ENCODE results near the gene KRTAP9-1. TPM values are rescaled to one million over a fixed set of nuclear protein-coding genes. Genes with fewer than 3 reads are reported as not detected.

The KRTAP9-1 gene
- total and polyA plus RNA-seq, 11 donors, result not detected

- no peak within 1 kb of the TSS for H3K27ac ChIP-seq
- no peaks in the 10 kb centered on the region for H3K36me3 ChIP-seq
- WGBS, 4 donors, result 81 to 89% (median 84%) methylated on average over 7 of the region's 7 CpGs
- H3K4me1 ChIP-seq, result no peaks in the 10 kb centered on the region
- intact Hi-C loops (cut with DNase I), result no loop called here
- peaks cover 0 to 10% (median 0%) of the 10 kb centered on the region in 9 donors for H3K27me3 ChIP-seq
- no peaks in the 10 kb centered on the region for H3K9me3 ChIP-seq
- TF ChIP-seq POLR2A (IDR thresholded peaks at IDR 0.05), result no peak
- no peak for TF ChIP-seq CTCF (IDR thresholded peaks at IDR 0.05)
- DNase-seq, result no peak
- no peak for ATAC-seq
- H3K4me3 ChIP-seq, result no peak within 1 kb of the TSS
These were observed 11.9 kb upstream of the KRTAP9-1 start, which contains the start of gene KRTAP4-2 for GRCh38 chr17:41177727-41178271. KRTAP4-2 (minus strand) TSS chr17:41178221; CDS start chr17:41178164, 57 bp downstream.

GRCh38 chr17:41178341-41178740 is 11.3 kb upstream of the KRTAP9-1 start:
- intact Hi-C loops (cut with DNase I), result no loop called here
- Histone ChIP-seq H3K9me3 (no peaks in the 10 kb centered on the region), H3K27me3 (peaks cover 0 to 11% (median 0%) of the 10 kb centered on the region in 9 donors), H3K4me3 (no peak overlapping the region), H3K36me3 (no peaks in the 10 kb centered on the region), H3K4me1 (no peaks in the 10 kb centered on the region), H3K27ac (no peak overlapping the region)
- ATAC-seq (no peak), DNase-seq (no peak)
- 83 to 95% (median 86%) methylated on average over 3 of the region's 3 CpGs for WGBS, 4 donors
- no peak for TF ChIP-seq POLR2A (IDR thresholded peaks at IDR 0.05)
- no peak for TF ChIP-seq CTCF (IDR thresholded peaks at IDR 0.05)

- 72 to 82% (median 78%) methylated on average over 1 of the region's 1 CpG for WGBS, 4 donors
- Histone ChIP-seq H3K27me3 (peaks cover 0 to 17% (median 0%) of the 10 kb centered on the region in 9 donors), H3K4me3 (no peak overlapping the region)
These were observed 10.7 kb upstream of the KRTAP9-1 start for GRCh38 chr17:41178843-41179616.

More at GRCh38 chr17:41178843-41179616, 10.7 kb upstream of the KRTAP9-1 start:
- TF ChIP-seq CTCF (IDR thresholded peaks at IDR 0.05), result no peak
- no peak for TF ChIP-seq POLR2A (IDR thresholded peaks at IDR 0.05)
- H3K9me3 ChIP-seq, result no peaks in the 10 kb centered on the region
- H3K4me1 ChIP-seq, result no peaks in the 10 kb centered on the region
- DNase-seq (no peak), ATAC-seq (no peak)
- H3K36me3 ChIP-seq, result no peaks in the 10 kb centered on the region
- intact Hi-C loops (cut with DNase I), result no loop called here
- H3K27ac ChIP-seq, result no peak overlapping the region
